PC-9 (cell line): Measurements from ENCODE around the gene ABL1. TPM values are rescaled to one million over a fixed set of nuclear protein-coding genes. Genes with fewer than 3 reads are reported as not detected.
A peak's percentile ranks its signal among the peaks of the same experiment; 100 is the strongest.

Experiments used
- BruUV-seq: library from RNA; stranded (reverse); fragments of 400-500 nt; replicated peaks from 2 replicates; lab custom pipeline; 2021; lab: Mats Ljungman, UMichigan
- CTCF ChIA-PET: fragments of 300-600 bp; sonication (Branson Sonifier 250); formaldehyde crosslinking; loops from one replicate; lab custom pipeline; 2022; ENCODE audit warnings: antibody characterized with exemption; lab: Charles Lee
- POLR2A ChIA-PET: fragments of 300-600 bp; sonication (Branson Sonifier 250); formaldehyde crosslinking; loops from one replicate; lab custom pipeline; 2022; ENCODE audit warnings: antibody characterized with exemption; ENCODE audit not compliant: unreplicated experiment; lab: Charles Lee
- DNase-seq, 2 experiments: peaks; one replicate each; pipeline versions ENCODE4 v3.0.0 to v3.0.0-alpha.2; 2015 to 2022; ENCODE audit warnings: mixed read lengths in 1 of 2
- H2AFZ ChIP-seq: fragments of 200-600 bp; sonication (generic); 2 replicates; pipeline ENCODE4 v1.8.1; 2017; ENCODE audit warnings: antibody characterized with exemption
- H3F3A ChIP-seq: fragments of 200-600 bp; sonication (generic); 2 replicates; pipeline ENCODE4 v1.8.1; 2017; ENCODE audit warnings: antibody characterized with exemption, mild to moderate bottlenecking, low read depth; ENCODE audit not compliant: insufficient read depth
- H3K27ac ChIP-seq: fragments of 200-600 bp; sonication (generic); 2 replicates; pipeline ENCODE4 v1.6.1; 2016; ENCODE audit warnings: mixed run types
- H3K27me3 ChIP-seq: fragments of 200-600 bp; sonication (generic); 2 replicates; pipeline ENCODE4 v1.6.1; 2016; ENCODE audit warnings: low read depth, mixed run types; ENCODE audit not compliant: insufficient read depth
- H3K36me3 ChIP-seq: fragments of 200-600 bp; sonication (generic); 2 replicates; pipeline ENCODE4 v1.6.1; 2016; ENCODE audit warnings: low read depth, mixed run types
- H3K4me1 ChIP-seq: fragments of 200-600 bp; sonication (generic); replicated peaks from 2 replicates; pipeline ENCODE4 v1.6.1; 2016; ENCODE audit warnings: mixed run types; ENCODE audit not compliant: insufficient read depth
- H3K4me2 ChIP-seq: fragments of 200-600 bp; sonication (generic); 2 replicates; pipeline ENCODE4 v1.6.1; 2017; ENCODE audit warnings: mixed run types
- H3K4me3 ChIP-seq: fragments of 200-600 bp; sonication (generic); 2 replicates; pipeline ENCODE4 v1.6.1; 2016; ENCODE audit warnings: mixed run types
- H3K79me2 ChIP-seq: fragments of 200-600 bp; sonication (generic); 2 replicates; pipeline ENCODE4 v1.6.1; 2017; ENCODE audit warnings: low read depth, mixed run types
- H3K9me2 ChIP-seq: fragments of 200-600 bp; sonication (generic); 2 replicates; pipeline ENCODE4 v1.8.1; 2017; ENCODE audit warnings: mild to moderate bottlenecking; ENCODE audit not compliant: insufficient read depth
- H3K9me3 ChIP-seq: fragments of 200-600 bp; sonication (generic); 2 replicates; pipeline ENCODE4 v1.8.1; 2016; ENCODE audit warnings: low read depth; ENCODE audit not compliant: insufficient read depth
- H4K20me1 ChIP-seq: fragments of 200-600 bp; sonication (generic); 2 replicates; pipeline ENCODE4 v1.8.1; 2017; ENCODE audit not compliant: insufficient read depth
- EZH2 ChIP-seq: fragments of 200-600 bp; sonication (generic); IDR thresholded peaks from 2 replicates; pipeline ENCODE4 v1.8.0; 2017; ENCODE audit warnings: antibody characterized with exemption, low read depth
- intact Hi-C: fragments of 100-400 bp; cut with micrococcal nuclease; formaldehyde crosslinking; loops from one replicate; pipeline ENCODE4 v1.10.0; 2022; ENCODE audit not compliant: unreplicated experiment
- total RNA-seq: library from RNA; stranded (reverse); gene quantifications from 2 replicates; pipeline ENCODE4 v1.2.3, GENCODE V29; 2021
- TF ChIP-seq, protein P1 (sequence below): fragments of 200-600 bp; sonication (generic); conservative IDR thresholded peaks from 2 replicates; pipeline ENCODE4 v1.6.1; 2017; ENCODE audit warnings: mixed run types, antibody characterized with exemption, mild to moderate bottlenecking, moderate library complexity

ABL1 gene
- total RNA-seq, 1 experiment from 2014 or later = 54.8 TPM

DNA sequence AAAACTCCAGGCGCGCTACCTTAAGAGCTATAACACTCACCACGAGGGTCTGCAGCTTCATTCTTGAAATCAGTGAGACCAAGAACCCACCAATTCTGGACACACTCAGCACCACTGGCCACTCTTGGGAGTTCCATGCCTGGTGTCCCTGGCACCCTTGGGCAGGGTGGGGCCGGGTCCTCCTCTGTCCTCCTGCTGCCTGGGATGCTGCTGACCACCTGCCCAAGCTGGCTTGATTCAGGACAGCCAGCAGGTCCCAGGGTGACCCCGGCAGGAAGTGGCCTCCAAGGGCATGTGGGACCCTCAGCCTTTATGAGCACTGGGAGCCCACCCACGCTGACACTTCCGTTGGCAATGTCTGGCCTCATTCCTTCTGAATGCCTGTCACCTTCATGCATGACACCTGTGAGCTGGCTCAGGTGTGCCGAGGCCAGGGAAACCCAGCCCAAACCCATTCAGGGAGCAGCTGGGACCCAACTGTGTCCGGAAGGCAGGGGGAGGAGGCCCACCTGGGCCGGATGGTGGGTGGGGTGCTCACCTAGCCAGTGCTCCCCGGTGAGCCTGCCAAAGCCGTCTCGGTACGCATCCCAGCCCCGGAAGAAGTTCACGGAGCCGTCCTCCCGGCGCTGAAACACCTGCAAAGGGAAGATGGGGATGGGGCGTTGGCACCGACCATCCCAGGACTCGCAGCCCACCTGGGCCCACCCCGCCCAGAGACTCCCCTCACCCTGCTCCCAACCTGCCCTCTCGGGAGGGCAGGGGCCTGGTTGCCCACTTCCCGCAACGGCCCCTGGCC is 76.4 kb downstream of the ABL1 start:
- no TSS peak for BruUV-seq
- CTCF ChIA-PET = interaction anchor here (0.6 kb wide), 1 partner anchor 423 kb away, joined by 10 read pairs; no protein-coding TSS in a partner anchor

DNA sequence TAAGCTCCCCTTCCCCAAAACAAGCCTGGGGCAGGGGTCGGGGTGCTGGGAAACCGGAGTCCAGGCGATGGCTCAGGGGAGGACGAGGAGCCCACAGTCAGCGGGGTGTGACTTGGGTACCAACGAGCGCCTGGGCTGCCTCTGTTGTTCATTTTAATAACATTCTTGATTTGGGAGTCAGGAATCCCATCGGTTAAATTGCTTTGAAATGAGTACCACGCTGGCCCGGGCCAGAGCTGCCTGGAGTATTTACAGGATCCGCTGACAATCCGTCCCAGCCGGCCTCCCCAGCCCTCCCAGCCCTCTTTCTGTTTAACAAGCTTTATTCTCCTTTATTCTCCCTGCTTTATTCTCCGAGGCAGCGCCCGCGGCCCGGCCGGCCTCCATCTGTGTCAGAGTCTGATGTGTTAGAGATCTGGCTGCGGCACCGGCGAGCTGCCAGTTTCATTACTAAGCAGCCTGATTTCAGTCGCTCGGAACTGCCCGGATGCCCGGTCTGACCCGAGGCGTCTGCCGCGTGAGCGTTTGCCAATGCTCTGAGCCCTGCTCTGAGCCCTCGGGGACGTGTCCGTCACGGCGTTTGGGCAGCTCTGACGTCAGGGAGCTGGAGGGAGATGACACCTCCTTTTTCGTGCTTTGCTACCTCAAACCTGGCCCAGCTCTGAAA is 78.0 kb downstream of the ABL1 start:
- peak overlapping the region; percentile 63 for H3K4me2 ChIP-seq
- POLR2A ChIA-PET = no interaction called here
- H3K4me1 ChIP-seq = 0 out of 2 replicates have a peak, but pooled peaks cover 4% of the 10 kb centered on the region
- H3F3A ChIP-seq = no peaks in the 10 kb centered on the region
- H3K36me3 ChIP-seq = no peaks in the 10 kb centered on the region
- H3K4me3 ChIP-seq = peak overlapping the region; percentile 34
- TF ChIP-seq EZH2 = no peak
- TF ChIP-seq, protein P1, sequence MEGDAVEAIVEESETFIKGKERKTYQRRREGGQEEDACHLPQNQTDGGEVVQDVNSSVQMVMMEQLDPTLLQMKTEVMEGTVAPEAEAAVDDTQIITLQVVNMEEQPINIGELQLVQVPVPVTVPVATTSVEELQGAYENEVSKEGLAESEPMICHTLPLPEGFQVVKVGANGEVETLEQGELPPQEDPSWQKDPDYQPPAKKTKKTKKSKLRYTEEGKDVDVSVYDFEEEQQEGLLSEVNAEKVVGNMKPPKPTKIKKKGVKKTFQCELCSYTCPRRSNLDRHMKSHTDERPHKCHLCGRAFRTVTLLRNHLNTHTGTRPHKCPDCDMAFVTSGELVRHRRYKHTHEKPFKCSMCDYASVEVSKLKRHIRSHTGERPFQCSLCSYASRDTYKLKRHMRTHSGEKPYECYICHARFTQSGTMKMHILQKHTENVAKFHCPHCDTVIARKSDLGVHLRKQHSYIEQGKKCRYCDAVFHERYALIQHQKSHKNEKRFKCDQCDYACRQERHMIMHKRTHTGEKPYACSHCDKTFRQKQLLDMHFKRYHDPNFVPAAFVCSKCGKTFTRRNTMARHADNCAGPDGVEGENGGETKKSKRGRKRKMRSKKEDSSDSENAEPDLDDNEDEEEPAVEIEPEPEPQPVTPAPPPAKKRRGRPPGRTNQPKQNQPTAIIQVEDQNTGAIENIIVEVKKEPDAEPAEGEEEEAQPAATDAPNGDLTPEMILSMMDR = no peak
- H3K9me2 ChIP-seq = no peaks in the 10 kb centered on the region
- DNase-seq = peak; percentile 54 to 66
- H3K27me3 ChIP-seq = 0 out of 2 replicates have a peak, but pooled peaks cover 8% of the 10 kb centered on the region
- H3K9me3 ChIP-seq = no peaks in the 10 kb centered on the region
- H3K27ac ChIP-seq = no peak overlapping the region
- H4K20me1 ChIP-seq = no peaks in the 10 kb centered on the region
- no peaks in the 10 kb centered on the region for H3K79me2 ChIP-seq
- H2AFZ ChIP-seq = peak overlapping the region; percentile 58
- BruUV-seq = no TSS peak
- intact Hi-C loops = loop anchor here (2.0 kb wide), 1 partner anchor 16 kb away; no protein-coding TSS in a partner anchor
- CTCF ChIA-PET = interaction anchor here (0.5 kb wide), 1 partner anchor 85 kb away, joined by 4 read pairs; no protein-coding TSS in a partner anchor

More for the DNA sequence above, 76.4 kb downstream of the ABL1 start:
- DNase-seq = no peak
- no peaks in the 10 kb centered on the region for H3K27me3 ChIP-seq
- no peaks in the 10 kb centered on the region for H3K36me3 ChIP-seq
- POLR2A ChIA-PET = no interaction called here
- no peaks in the 10 kb centered on the region for H3K9me2 ChIP-seq
- no peaks in the 10 kb centered on the region for H4K20me1 ChIP-seq
- 0 out of 2 replicates have a peak, but pooled peaks cover 4% of the 10 kb centered on the region for H3K4me1 ChIP-seq
- H3F3A ChIP-seq = no peaks in the 10 kb centered on the region
- no peak overlapping the region for H3K4me3 ChIP-seq
- TF ChIP-seq, protein P1 = no peak
- TF ChIP-seq EZH2 = no peak
- no peaks in the 10 kb centered on the region for H3K79me2 ChIP-seq
- no peak overlapping the region for H3K27ac ChIP-seq
- H3K9me3 ChIP-seq = no peaks in the 10 kb centered on the region
- no peak overlapping the region for H3K4me2 ChIP-seq
- H2AFZ ChIP-seq = no peak overlapping the region
- intact Hi-C loops = loop anchor here (2.0 kb wide), 1 partner anchor 17 kb away; no protein-coding TSS in a partner anchor
